KOPT-K1 (cell line): ENCODE results near the gene APIP.
A peak's percentile ranks its signal among the peaks of the same experiment; 100 is the strongest.

Experiments
- H3K27ac ChIP-seq: fragments of 200-600 bp; sonication (generic); 2 replicates; pipeline ENCODE4 v1.5.1; 2016; ENCODE audit warnings: antibody characterized with exemption, mild to moderate bottlenecking, low read depth, low read length; ENCODE audit not compliant: poor library complexity, severe bottlenecking
- H3K36me3 ChIP-seq: fragments of 200-600 bp; sonication (generic); 2 replicates; pipeline ENCODE4 v1.5.1; 2017; ENCODE audit warnings: antibody characterized with exemption, mild to moderate bottlenecking, low read length, moderate library complexity; ENCODE audit not compliant: insufficient read depth
- H3K9me3 ChIP-seq: fragments of 200-600 bp; sonication (generic); 2 replicates; pipeline ENCODE4 v1.5.1; 2017; ENCODE audit warnings: antibody characterized with exemption, low read length, mild to moderate bottlenecking; ENCODE audit not compliant: insufficient read depth, poor library complexity, severe bottlenecking

Gene APIP, protein sequence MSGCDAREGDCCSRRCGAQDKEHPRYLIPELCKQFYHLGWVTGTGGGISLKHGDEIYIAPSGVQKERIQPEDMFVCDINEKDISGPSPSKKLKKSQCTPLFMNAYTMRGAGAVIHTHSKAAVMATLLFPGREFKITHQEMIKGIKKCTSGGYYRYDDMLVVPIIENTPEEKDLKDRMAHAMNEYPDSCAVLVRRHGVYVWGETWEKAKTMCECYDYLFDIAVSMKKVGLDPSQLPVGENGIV

DNA sequence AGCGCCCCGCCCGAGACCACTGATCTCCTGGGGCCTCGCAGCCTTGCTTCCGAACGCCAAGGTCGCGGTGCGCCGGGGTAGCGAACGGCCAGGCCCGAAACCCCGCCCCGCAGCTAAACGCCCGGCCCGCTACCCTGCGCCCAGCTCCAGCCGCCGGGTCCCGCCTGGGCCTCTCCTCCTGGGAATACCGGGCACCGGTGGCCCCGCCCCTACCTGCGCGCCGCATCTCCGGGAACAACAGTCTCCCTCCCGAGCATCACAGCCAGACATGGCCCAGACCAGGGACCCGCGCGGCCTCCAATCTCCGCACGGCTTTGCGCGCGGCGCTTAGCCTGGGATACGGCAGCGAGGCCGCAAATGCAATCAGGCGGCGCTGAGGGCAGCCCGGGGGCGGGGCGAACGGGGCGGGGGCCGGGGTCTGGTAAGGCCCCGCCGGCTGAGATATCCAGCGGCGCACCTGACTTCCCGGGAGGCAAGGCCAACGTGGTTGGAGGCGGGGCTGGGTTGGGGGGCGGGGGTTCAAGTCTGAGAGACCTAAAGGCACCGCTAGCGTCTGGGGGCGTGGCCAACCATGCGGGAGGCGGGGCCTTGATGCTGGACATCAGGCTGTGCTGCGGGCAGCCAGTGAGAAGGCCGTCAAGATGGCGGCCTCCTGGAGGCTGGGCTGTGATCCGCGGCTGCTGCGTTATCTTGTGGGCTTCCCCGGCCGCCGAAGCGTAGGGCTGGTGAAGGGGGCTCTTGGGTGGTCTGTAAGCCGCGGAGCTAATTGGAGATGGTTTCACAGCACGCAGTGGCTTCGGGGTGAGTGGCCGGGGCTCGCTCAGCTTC lies at the start of gene APIP, which contains the start of gene PDHX:
APIP (minus strand) TSS at position 365 of the 828 bp plus-strand sequence; CDS start at position 270, 95 bp downstream.
PDHX (plus strand) TSS at position 604 of the 828 bp plus-strand sequence; CDS start at position 642, 38 bp downstream.
- peaks cover 7% of the 10 kb centered on the region for H3K36me3 ChIP-seq

GRCh38 chr11:34964610-34965331 lies 48.6 kb upstream of the APIP start:
- Histone ChIP-seq H3K36me3 (peaks cover 21% of the 10 kb centered on the region), H3K27ac (no peak overlapping the region), H3K9me3 (no peaks in the 10 kb centered on the region)

More for the DNA sequence above, at the start of gene APIP, which contains the start of gene PDHX:
- Histone ChIP-seq H3K9me3 (no peaks in the 10 kb centered on the region), H3K27ac (peak within 1 kb of the TSS; percentile 86)

DNA sequence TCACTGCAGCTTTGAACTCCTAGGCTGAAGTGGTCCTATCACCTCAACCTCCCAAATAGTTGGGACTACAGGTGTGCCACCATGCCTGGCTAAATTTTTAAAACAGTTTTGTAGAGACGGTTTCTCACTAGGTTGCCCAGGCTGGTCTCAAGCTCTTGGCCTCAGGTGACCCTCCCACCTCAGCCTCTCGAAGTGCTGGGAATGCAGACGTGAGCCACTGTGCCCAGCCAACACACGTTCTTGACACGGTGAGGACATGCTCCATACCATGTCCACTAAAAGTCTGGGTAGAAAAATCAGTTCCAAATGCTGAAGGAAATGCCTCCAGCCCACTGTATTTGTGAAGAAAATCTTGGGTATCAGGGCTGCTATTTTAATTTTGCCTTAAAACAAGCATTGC lies 47.2 kb upstream of the APIP start:
- Histone ChIP-seq H3K9me3 (no peaks in the 10 kb centered on the region), H3K27ac (no peak overlapping the region), H3K36me3 (peaks cover 12% of the 10 kb centered on the region)

DNA sequence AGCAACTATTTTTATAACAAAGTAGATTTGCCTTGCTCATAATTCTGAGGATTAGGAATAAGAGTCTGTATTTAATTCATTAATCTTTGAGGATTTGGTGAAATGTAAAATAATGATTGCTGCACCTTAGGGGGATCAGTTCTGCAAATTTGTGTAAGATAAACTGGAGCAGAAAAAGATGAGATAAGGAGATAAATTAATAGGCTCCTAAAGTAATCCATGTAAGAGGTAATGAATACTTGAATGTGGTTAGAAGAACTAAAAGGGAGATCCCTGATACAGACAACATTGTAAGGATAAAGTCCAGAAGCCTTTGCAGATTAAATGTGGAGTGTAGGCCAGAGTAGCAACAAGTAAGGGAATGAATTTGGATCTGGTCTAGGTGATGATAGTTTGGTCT lies 45.9 kb upstream of the APIP start:
- H3K36me3 ChIP-seq = peaks cover 15% of the 10 kb centered on the region
- no peaks in the 10 kb centered on the region for H3K9me3 ChIP-seq
- no peak overlapping the region for H3K27ac ChIP-seq

DNA sequence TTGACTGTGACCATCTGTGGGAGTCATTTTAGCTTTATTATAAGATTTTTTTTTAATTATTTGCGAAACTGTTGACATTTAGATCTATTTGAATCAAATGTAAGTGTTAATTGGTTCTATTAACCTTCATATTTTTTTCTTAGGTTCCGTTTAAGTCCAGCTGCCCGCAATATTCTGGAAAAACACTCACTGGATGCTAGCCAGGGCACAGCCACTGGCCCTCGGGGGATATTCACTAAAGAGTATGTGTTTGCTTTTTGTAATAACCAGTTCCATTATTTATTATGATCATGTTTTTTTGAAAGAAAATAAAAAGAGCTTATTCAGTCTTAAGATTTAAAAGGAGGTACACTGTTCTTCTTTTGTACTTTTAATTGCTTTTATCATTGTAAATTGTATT lies 44.1 kb upstream of the APIP start:
- no peak overlapping the region for H3K27ac ChIP-seq
- H3K36me3 ChIP-seq = peaks cover 7% of the 10 kb centered on the region
- H3K9me3 ChIP-seq = no peaks in the 10 kb centered on the region

GRCh38 chr11:34959770-34960169 lies 43.6 kb upstream of the APIP start:
- H3K36me3 ChIP-seq = peaks cover 7% of the 10 kb centered on the region
- H3K9me3 ChIP-seq = no peaks in the 10 kb centered on the region
- no peak overlapping the region for H3K27ac ChIP-seq

DNA sequence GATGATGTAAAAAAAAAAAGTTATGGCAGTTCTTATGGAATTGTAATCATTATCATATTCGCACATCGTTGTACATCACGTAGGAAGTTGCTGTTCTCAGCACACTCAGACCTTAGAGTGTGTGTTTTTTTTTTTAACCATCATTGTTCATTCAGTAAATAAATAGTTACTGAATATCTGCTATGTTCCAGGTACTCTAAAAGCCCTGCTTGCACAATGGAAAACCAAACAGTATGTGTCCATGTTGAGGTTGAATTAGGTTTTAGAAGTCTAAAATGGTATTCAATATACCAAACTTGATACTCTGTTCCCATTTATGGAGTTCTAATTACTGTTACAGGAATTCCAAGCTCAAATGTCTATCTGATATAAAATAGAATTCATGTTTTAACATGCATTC lies 41.4 kb upstream of the APIP start:
- Histone ChIP-seq H3K9me3 (no peaks in the 10 kb centered on the region), H3K36me3 (peaks cover 7% of the 10 kb centered on the region), H3K27ac (no peak overlapping the region)

DNA sequence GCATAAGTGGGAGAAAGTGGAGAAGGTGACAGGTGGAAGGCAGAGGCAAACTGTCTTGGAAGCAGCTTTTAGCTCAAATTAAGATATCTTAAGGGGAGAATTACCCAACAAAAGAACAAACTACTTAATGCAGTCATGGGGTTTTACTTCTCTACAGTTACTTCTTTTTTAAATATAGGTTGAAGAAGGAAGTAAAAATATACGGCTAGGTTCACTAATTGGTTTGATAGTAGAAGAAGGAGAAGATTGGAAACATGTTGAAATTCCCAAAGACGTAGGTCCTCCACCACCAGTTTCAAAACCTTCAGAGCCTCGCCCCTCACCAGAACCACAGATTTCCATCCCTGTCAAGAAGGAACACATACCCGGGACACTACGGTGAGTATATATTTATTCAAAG lies 41.0 kb upstream of the APIP start:
- Histone ChIP-seq H3K27ac (no peak overlapping the region), H3K36me3 (peaks cover 7% of the 10 kb centered on the region), H3K9me3 (no peaks in the 10 kb centered on the region)

DNA sequence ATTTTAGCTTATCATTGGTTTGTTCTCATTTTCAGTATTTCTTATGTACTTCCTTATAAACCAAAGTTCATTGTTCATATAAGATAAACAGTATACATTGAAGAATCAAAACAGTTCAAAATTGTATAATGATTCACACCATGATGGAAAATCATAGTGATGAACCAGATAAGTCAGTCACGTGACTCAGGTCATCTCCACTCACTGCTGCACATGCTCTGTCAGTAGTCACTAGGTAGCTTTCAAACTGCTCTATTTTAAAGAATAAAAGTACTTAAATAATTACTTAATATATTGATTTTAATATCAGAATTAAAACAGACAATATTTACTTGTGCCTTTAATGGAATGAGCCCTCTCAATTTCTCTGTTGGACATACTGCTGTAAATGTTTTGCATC lies 37.8 kb upstream of the APIP start:
- peaks cover 7% of the 10 kb centered on the region for H3K36me3 ChIP-seq
- no peak overlapping the region for H3K27ac ChIP-seq
- no peaks in the 10 kb centered on the region for H3K9me3 ChIP-seq

GRCh38 chr11:34948696-34949095 lies 32.5 kb upstream of the APIP start:
- Histone ChIP-seq H3K27ac (no peak overlapping the region), H3K36me3 (0 out of 2 replicates have a peak, but pooled peaks cover 9% of the 10 kb centered on the region), H3K9me3 (peaks cover 10% of the 10 kb centered on the region)

DNA sequence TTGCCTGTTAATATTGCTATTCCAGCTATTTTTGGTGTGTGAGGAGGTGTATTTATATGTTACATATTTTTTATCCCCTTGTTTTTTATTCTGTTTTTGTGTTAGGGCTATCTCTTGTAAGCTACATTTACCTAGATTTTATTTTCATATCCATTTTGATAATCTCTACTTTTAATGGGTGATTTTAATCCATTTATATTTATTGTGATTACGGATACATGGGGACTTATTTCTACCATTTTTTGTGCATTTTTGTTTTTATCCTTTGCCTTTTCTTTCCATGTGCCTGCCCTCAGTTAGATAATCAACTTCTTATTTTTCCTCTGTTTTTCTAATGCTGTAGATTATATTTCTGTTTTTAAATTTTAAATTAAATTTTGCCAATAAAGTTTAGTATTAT lies 28.5 kb upstream of the APIP start:
- Histone ChIP-seq H3K36me3 (0 out of 2 replicates have a peak, but pooled peaks cover 9% of the 10 kb centered on the region), H3K9me3 (peaks cover 10% of the 10 kb centered on the region), H3K27ac (no peak overlapping the region)

DNA sequence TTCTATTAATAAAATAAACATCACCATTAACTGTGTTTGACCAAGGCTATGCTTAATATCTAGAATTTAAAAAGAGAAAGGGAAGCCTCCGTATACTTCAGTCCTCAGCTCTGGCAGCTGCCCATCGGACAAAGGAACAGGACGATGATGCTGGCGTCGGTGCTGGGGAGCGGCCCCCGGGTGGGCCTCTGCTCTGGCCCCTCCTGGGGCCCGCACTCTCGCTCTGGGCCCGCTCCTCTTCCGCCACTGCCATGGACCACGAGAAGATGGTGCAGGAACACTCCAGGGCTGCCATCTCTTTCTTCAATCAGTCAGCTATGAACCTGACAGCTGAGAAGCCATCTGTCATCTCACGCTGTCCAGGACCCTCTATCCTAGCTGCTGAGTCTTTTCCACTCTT lies 25.5 kb upstream of the APIP start:
- H3K36me3 ChIP-seq = 0 out of 2 replicates have a peak, but pooled peaks cover 4% of the 10 kb centered on the region
- no peak overlapping the region for H3K27ac ChIP-seq
- peaks cover 10% of the 10 kb centered on the region for H3K9me3 ChIP-seq

GRCh38 chr11:34940026-34940677 lies 24.0 kb upstream of the APIP start:
- Histone ChIP-seq H3K9me3 (peaks cover 10% of the 10 kb centered on the region), H3K27ac (no peak overlapping the region), H3K36me3 (0 out of 2 replicates have a peak, but pooled peaks cover 4% of the 10 kb centered on the region)

DNA sequence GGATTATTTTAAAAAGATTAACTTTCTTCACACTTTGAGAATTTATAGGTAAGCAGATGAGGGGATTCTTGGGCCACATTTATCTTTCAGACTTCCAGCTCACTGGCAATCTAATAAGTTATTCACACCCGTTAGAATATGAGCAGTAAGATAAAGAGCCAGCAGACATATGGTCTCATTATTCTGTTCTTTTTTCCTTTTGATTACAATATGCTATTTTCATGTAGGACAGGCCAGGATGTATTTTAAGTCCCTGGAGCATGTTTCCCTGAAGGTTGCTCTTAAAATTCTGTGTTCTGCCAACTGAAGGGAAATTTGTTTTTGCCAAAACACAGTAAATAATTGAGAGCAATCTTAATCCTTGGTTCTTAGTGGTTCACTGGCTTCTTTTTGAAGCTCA lies 22.4 kb upstream of the APIP start:
- Histone ChIP-seq H3K9me3 (no peaks in the 10 kb centered on the region), H3K36me3 (no peaks in the 10 kb centered on the region), H3K27ac (no peak overlapping the region)
